GM23248 (cell line): Measurements from ENCODE around the gene RASA3.

Experiments used
- EZH2 ChIP-seq: fragments of 200-600 bp; sonication (generic); IDR thresholded peaks from 2 replicates; pipeline ENCODE4 v1.6.1; 2018; ENCODE audit warnings: antibody characterized with exemption, mild to moderate bottlenecking; ENCODE audit not compliant: insufficient read depth, poor library complexity, severe bottlenecking
- EZH2phosphoT487 ChIP-seq: fragments of 200-600 bp; sonication (generic); IDR thresholded peaks from 2 replicates; pipeline ENCODE4 v1.6.1; 2018; ENCODE audit warnings: antibody characterized with exemption, moderate library complexity, mild to moderate bottlenecking, low read depth; ENCODE audit not compliant: insufficient read depth

DNA sequence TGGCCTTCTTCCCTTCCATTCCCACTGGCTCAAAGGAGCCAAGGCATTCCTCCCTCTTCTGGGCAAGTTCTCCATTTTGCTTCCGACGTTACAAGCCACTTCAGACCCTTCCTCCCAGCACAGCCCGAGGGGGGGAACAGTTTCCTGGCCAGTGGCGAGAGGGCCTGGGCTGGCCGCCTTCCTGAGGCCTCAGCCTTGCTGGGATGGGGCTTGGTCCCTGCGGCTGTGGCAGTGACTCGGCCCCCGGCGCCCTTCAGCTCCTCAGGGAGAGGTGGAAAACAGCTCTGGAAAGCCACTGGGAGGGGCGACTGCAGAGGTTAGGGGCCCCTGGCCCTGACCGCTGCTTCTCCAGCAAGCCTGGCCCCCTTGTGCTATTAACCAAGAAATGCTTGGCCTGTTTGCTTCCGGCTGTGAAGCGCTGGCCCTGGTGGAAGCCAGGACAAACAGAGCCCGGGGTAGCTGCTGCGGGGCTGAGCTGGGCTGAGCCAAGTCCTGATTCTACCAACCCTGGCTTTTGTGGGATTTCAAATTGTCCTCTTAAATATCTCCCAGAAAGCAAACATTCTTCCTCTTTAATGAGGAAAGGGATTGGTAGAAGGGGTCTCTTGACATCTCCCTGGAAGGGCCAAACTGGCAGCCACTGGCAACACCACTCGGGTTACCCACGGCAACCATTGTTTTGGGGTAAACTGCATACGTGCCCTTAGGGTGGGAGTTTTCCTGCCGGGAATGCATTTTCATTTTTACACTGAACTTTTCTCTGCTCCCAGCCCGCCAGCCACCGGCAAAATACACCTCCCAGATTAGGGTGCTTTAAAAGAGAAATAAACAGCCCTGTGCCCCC, 197.2 kb downstream of the RASA3 start:
- TF ChIP-seq EZH2phosphoT487 (no peak), EZH2 (no peak)
